Glomerular visceral epithelial cell (primary cell): Measurements from ENCODE around the gene CACNA2D3.

Experiments used
- DNase-seq: peaks from one replicate; pipeline ENCODE4 v3.0.0-alpha.2; 2016; ENCODE audit errors: extremely low spot score

Gene CACNA2D3

GRCh38 chr3:54341811-54342210 lies 219.5 kb downstream of the CACNA2D3 start:
- no peak for DNase-seq

- DNase-seq = no peak
Measured at GRCh38 chr3:54342676-54343075, 220.3 kb downstream of the CACNA2D3 start.

GRCh38 chr3:54343495-54343894 lies 221.1 kb downstream of the CACNA2D3 start:
- DNase-seq = no peak

GRCh38 chr3:54344601-54345231 lies 222.4 kb downstream of the CACNA2D3 start:
- no peak for DNase-seq

- DNase-seq = no peak
Measured at GRCh38 chr3:54345847-54346375, 223.6 kb downstream of the CACNA2D3 start.

GRCh38 chr3:54347060-54347459 lies 224.7 kb downstream of the CACNA2D3 start:
- no peak for DNase-seq

- no peak for DNase-seq
Measured at GRCh38 chr3:54347933-54348332, 225.6 kb downstream of the CACNA2D3 start.

- no peak for DNase-seq
Measured at GRCh38 chr3:54349231-54349652, 226.9 kb downstream of the CACNA2D3 start.

GRCh38 chr3:54349691-54350090 lies 227.3 kb downstream of the CACNA2D3 start:
- DNase-seq = no peak

- no peak for DNase-seq
Measured at GRCh38 chr3:54353546-54353945, 231.2 kb downstream of the CACNA2D3 start.

GRCh38 chr3:54353946-54354345 lies 231.6 kb downstream of the CACNA2D3 start:
- no peak for DNase-seq

- no peak for DNase-seq
Measured at GRCh38 chr3:54355800-54356199, 233.4 kb downstream of the CACNA2D3 start.

GRCh38 chr3:54356261-54357045 lies 234.1 kb downstream of the CACNA2D3 start:
- no peak for DNase-seq

GRCh38 chr3:54357301-54357700 lies 234.9 kb downstream of the CACNA2D3 start:
- no peak for DNase-seq

GRCh38 chr3:54358316-54358715 lies 236.0 kb downstream of the CACNA2D3 start:
- no peak for DNase-seq

- DNase-seq = no peak
Measured at GRCh38 chr3:54358969-54359694, 236.8 kb downstream of the CACNA2D3 start.

- DNase-seq = no peak
Measured at GRCh38 chr3:54360320-54360719, 238.0 kb downstream of the CACNA2D3 start.

- DNase-seq = no peak
Measured at GRCh38 chr3:54361746-54362283, 239.5 kb downstream of the CACNA2D3 start.

GRCh38 chr3:54366007-54366750 lies 243.8 kb downstream of the CACNA2D3 start:
- no peak for DNase-seq

GRCh38 chr3:54366839-54367238 lies 244.5 kb downstream of the CACNA2D3 start:
- no peak for DNase-seq

- no peak for DNase-seq
Measured at GRCh38 chr3:54372232-54372631, 249.9 kb downstream of the CACNA2D3 start.
